Measurements from ENCODE around the gene MTURN.

The MTURN gene

DNA sequence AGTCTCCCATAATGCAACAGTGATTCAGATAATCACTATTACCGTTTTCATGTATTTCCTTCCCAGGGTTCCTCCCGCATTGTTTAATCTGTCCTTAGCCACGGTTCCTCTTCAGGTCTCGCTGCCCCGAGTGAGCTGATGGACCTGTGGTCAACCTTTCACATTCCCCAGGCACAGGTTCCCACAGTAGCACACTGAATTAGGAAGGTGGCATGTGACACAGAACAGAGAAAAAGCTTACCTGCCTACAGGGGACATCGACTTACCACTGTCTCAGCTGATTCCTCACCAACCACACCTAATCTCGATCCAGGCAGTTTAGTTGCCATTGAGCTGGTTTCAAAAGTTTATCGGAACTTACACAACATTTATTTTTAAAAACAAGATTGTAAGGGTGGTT lies 72.2 kb downstream of the MTURN start:
- DNase-seq (ENCODE audit: low read depth in 2 of 2) = no peak

DNA sequence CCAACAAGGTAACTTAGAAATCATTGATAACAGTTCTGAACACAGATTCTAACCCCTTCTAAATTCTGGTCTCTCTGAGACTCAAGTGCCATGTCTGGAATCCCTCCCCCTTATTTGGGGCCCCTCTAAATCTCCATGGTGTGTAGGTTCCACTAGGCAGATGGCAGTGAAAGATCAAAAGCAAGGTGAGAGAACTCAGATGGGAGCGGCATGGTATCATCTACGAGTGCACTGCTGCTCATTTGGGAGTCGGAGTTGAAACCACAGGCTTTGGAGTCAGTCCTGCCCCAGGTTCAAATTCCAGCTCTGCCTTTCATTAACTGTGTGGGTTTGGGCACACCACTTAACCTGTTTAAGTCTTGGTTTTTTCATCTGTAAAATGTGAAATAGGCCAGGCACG lies 72.6 kb downstream of the MTURN start:
- no peak for DNase-seq (ENCODE audit: low read depth in 2 of 2)

DNA sequence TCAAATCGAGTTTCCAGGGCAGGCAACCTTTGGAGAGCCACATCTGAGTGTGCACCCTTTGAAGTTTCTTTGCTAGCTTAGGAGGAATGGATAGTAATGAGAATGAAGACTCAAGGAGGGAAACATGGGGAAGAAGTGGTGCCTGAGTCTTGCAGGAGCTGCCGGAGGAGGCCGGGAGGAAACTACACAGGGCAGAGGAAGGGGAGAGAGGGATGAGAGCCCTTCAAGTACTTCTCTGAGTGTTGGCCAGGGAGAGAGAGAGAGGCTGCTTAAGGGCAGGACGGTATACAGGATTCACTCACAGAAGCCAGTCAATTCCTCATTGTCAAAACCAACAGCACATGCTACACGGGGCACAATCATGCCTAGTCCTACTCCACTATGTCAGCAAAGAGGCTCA lies 75.2 kb downstream of the MTURN start:
- no peak for DNase-seq (ENCODE audit: low read depth in 2 of 2)
